ENCODE results near the gene BPIFB2. TPM values are rescaled to one million over a fixed set of nuclear protein-coding genes. Genes with fewer than 3 reads are reported as not detected.

BPIFB2 gene
- total RNA-seq, 4 donors from 2014 or later, result not detected

GRCh38 chr20:32965115-32965514 lies 42.4 kb upstream of the BPIFB2 start:
- no peak overlapping the region for H3K27ac ChIP-seq
- H3K36me3 ChIP-seq, result no peaks in the 10 kb centered on the region
- no peak overlapping the region for H3K4me3 ChIP-seq
- TF ChIP-seq CTCF (IDR thresholded peaks at IDR 0.05) (no peak), POLR2A (IDR thresholded peaks at IDR 0.05) (no peak)
- H3K27me3 ChIP-seq, result no peaks in the 10 kb centered on the region
- intact Hi-C loops (cut with DNase I; ENCODE audit: low total_unique reads), result no loop called here
- no peaks in the 10 kb centered on the region for H3K9me3 ChIP-seq
- H3K4me1 ChIP-seq, result no peaks in the 10 kb centered on the region
- DNase-seq, result no peak

DNA sequence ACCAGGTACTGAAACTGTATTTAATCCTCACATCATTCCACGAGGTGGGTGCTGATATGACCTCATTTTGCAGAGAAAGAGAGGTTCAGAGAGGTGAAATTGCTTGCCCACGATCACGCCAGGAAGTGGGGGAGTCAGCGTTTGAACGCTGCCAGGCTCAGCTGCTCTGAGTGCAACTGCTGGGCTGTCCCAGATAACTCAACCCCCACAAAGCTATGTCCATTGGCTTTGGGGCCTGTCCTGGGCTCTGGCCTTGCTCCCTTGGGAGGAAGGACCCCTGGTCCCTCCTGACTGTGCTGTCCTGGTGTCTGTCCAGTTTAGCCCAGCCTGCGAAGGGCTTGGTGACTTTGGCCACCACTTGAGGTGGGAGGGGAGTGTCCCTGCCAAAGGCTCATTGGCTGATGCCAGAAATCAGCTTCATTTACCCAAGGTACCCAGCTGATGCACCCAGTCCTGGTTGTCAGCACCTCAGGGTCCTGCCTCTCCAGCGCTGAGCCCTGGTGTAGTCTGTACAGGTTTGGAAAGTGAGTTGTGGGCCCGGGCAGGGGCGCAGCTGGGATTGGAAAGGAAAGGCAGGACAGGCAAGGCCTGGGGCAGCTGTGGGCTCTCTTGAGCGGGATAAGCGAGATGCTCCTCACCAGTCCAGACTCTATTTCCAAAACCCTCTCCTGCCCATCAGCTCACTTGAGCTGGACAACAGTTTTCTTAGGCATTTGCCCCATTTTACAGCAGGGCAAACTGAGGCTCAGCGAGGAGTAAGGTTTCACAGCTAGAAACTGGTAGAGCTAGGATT lies 41.7 kb upstream of the BPIFB2 start:
- TF ChIP-seq POLR2A (IDR thresholded peaks at IDR 0.05) (no peak), CTCF (IDR thresholded peaks at IDR 0.05) (no peak)
- Histone ChIP-seq H3K27me3 (no peaks in the 10 kb centered on the region), H3K4me3 (no peak overlapping the region), H3K27ac (no peak overlapping the region), H3K9me3 (no peaks in the 10 kb centered on the region), H3K4me1 (no peaks in the 10 kb centered on the region), H3K36me3 (no peaks in the 10 kb centered on the region)
- DNase-seq, result no peak
- intact Hi-C loops (cut with DNase I; ENCODE audit: low total_unique reads), result no loop called here

- DNase-seq, result no peak
- H3K4me1 ChIP-seq, result no peaks in the 10 kb centered on the region
- intact Hi-C loops (cut with DNase I; ENCODE audit: low total_unique reads), result no loop called here
- no peaks in the 10 kb centered on the region for H3K27me3 ChIP-seq
- no peaks in the 10 kb centered on the region for H3K9me3 ChIP-seq
- TF ChIP-seq POLR2A (IDR thresholded peaks at IDR 0.05) (no peak), CTCF (IDR thresholded peaks at IDR 0.05) (no peak)
- no peak overlapping the region for H3K27ac ChIP-seq
- no peak overlapping the region for H3K4me3 ChIP-seq
- H3K36me3 ChIP-seq, result no peaks in the 10 kb centered on the region
These were observed 41.1 kb upstream of the BPIFB2 start for GRCh38 chr20:32966382-32966781.

- no peak for TF ChIP-seq POLR2A (IDR thresholded peaks at IDR 0.05)
- no peak for TF ChIP-seq CTCF (IDR thresholded peaks at IDR 0.05)
- Histone ChIP-seq H3K36me3 (no peaks in the 10 kb centered on the region), H3K27me3 (no peaks in the 10 kb centered on the region), H3K9me3 (no peaks in the 10 kb centered on the region), H3K27ac (no peak overlapping the region), H3K4me1 (no peaks in the 10 kb centered on the region), H3K4me3 (no peak overlapping the region)
- intact Hi-C loops (cut with DNase I; ENCODE audit: low total_unique reads), result no loop called here
- DNase-seq, result no peak
These were observed 40.4 kb upstream of the BPIFB2 start for GRCh38 chr20:32966881-32967781.

GRCh38 chr20:32967961-32968457 lies 39.5 kb upstream of the BPIFB2 start:
- Histone ChIP-seq H3K9me3 (no peaks in the 10 kb centered on the region), H3K4me1 (no peaks in the 10 kb centered on the region), H3K4me3 (no peak overlapping the region), H3K27ac (no peak overlapping the region), H3K36me3 (no peaks in the 10 kb centered on the region), H3K27me3 (no peaks in the 10 kb centered on the region)
- no peak for DNase-seq
- intact Hi-C loops (cut with DNase I; ENCODE audit: low total_unique reads), result no loop called here
- TF ChIP-seq CTCF (IDR thresholded peaks at IDR 0.05) (no peak), POLR2A (IDR thresholded peaks at IDR 0.05) (no peak)
